Glutamatergic neuron (in vitro differentiated cells): ENCODE data around the gene PPM1D. TPM values are rescaled to one million over a fixed set of nuclear protein-coding genes. Genes with fewer than 3 reads are reported as not detected.
A peak's percentile ranks its signal among the peaks of the same experiment; 100 is the strongest.

Experiments used
- DNase-seq: peaks from one replicate; pipeline ENCODE4 v3.0.0; 2022
- H3K27ac Mint-ChIP-seq: one replicate; pipeline ENCODE4 v1.8.0; 2020; ENCODE audit warnings: mild to moderate bottlenecking, mixed read lengths, inconsistent platforms; ENCODE audit not compliant: unreplicated experiment
- H3K27me3 Mint-ChIP-seq: one replicate; pipeline ENCODE4 v1.8.0; 2020; ENCODE audit warnings: mild to moderate bottlenecking, moderate library complexity, mixed read lengths, inconsistent platforms; ENCODE audit not compliant: unreplicated experiment
- H3K36me3 Mint-ChIP-seq: one replicate; pipeline ENCODE4 v1.8.0; 2020; ENCODE audit warnings: mild to moderate bottlenecking, mixed read lengths, inconsistent platforms; ENCODE audit not compliant: unreplicated experiment
- H3K4me1 Mint-ChIP-seq: one replicate; pipeline ENCODE4 v1.8.0; 2020; ENCODE audit warnings: mild to moderate bottlenecking, low read depth, mixed read lengths, inconsistent platforms; ENCODE audit not compliant: unreplicated experiment
- H3K4me3 Mint-ChIP-seq: one replicate; pipeline ENCODE4 v1.8.0; 2020; ENCODE audit warnings: mild to moderate bottlenecking, mixed read lengths, inconsistent platforms; ENCODE audit not compliant: unreplicated experiment
- H3K9me3 Mint-ChIP-seq: one replicate; pipeline ENCODE4 v1.8.0; 2020; ENCODE audit warnings: mild to moderate bottlenecking, moderate library complexity, mixed read lengths, inconsistent platforms; ENCODE audit not compliant: unreplicated experiment
- total RNA-seq: library from RNA; stranded (reverse); fragmentation: NEBNext Ultra II Directional; extraction: Animal tissue kit (Norgen Biotek cat#: 25700); gene quantifications from one replicate; pipeline ENCODE4 v1.2.1, GENCODE V29; 2021; ENCODE audit not compliant: unreplicated experiment
- TF ChIP-seq, protein P1 (sequence below): fragments of 200-600 bp; sonication (generic); IDR thresholded peaks from one replicate; pipeline ENCODE4 v1.5.0; 2021; ENCODE audit not compliant: partially characterized antibody, unreplicated experiment

Gene PPM1D
- total RNA-seq, 1 donor from 2014 or later = 19.3 TPM

DNA sequence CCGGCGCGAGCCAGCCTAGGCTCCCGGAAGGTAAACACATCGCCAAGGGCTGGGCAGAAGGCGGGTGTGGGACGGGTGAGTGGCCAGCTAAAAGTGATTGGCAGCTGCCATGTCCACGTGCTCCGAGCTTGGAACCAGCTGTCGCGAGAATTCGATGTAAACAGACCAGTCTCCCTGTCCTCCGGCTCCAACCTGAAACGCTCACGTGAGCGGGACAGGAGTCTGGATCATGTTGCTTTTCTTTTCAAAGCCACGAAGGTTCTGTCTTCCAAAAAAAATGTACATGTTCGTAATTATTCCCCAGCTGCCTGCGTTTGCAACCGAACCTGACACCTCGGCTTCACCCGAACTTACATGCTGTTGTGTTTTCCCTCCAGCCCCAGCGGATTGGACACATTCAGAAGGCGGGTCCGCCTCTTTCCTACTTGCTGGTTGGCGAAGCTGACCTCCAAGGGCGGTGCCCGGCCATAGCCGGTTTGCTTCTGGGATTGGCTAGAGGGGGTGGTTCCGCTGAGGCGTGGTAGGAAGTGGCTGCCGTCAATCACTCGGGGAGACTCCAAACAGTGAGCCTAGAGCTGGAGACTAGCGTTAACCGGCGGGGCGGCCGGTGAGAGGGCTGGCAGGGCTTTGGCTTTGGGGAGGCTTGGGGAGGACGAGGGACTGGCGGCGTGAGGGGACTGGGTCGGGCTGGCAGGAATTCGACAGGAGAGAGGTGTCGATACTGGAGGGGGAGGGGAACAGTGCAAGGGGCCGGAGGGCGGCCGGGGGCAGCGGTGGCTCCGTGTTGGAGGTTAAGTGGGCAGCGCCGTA is 77.5 kb downstream of the PPM1D start, which contains the start of gene BCAS3:
Gene BCAS3 (plus strand): TSS at position 544 of the 810 bp plus-strand sequence.
- Mint-ChIP-seq H3K27me3 (peaks cover 4% of the 10 kb centered on the region), H3K27ac (peak within 1 kb of the TSS; percentile 95), H3K4me3 (peak within 1 kb of the TSS; percentile 100), H3K9me3 (peaks cover 10% of the 10 kb centered on the region), H3K36me3 (no peaks in the 10 kb centered on the region), H3K4me1 (peaks cover 6% of the 10 kb centered on the region)
- DNase-seq = peak; percentile 95
- TF ChIP-seq, protein P1, sequence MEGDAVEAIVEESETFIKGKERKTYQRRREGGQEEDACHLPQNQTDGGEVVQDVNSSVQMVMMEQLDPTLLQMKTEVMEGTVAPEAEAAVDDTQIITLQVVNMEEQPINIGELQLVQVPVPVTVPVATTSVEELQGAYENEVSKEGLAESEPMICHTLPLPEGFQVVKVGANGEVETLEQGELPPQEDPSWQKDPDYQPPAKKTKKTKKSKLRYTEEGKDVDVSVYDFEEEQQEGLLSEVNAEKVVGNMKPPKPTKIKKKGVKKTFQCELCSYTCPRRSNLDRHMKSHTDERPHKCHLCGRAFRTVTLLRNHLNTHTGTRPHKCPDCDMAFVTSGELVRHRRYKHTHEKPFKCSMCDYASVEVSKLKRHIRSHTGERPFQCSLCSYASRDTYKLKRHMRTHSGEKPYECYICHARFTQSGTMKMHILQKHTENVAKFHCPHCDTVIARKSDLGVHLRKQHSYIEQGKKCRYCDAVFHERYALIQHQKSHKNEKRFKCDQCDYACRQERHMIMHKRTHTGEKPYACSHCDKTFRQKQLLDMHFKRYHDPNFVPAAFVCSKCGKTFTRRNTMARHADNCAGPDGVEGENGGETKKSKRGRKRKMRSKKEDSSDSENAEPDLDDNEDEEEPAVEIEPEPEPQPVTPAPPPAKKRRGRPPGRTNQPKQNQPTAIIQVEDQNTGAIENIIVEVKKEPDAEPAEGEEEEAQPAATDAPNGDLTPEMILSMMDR = no peak

DNA sequence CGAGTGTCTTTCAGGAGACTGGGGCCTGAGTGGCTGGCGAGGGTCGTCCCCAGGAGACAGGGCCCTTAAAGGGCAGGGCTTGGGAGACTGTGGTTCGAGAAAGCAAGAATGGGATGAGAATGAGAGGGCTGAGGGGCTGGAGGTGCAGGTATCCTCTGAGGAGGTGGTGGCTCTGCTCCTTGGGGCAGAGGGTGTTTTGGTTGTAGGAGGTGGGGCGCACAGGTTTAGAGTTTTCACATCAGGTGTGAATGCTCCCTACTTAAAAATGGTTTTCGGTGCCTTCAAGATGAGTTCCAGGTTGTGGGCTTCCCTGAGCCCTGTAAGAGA is 78.1 kb downstream of the PPM1D start:
- no peak for DNase-seq
- Mint-ChIP-seq H3K27me3 (peaks cover 4% of the 10 kb centered on the region), H3K36me3 (no peaks in the 10 kb centered on the region), H3K27ac (peak overlapping the region; percentile 95), H3K9me3 (peaks cover 10% of the 10 kb centered on the region), H3K4me3 (peak overlapping the region; percentile 100), H3K4me1 (peaks cover 6% of the 10 kb centered on the region)
- TF ChIP-seq, protein P1 = no peak

DNA sequence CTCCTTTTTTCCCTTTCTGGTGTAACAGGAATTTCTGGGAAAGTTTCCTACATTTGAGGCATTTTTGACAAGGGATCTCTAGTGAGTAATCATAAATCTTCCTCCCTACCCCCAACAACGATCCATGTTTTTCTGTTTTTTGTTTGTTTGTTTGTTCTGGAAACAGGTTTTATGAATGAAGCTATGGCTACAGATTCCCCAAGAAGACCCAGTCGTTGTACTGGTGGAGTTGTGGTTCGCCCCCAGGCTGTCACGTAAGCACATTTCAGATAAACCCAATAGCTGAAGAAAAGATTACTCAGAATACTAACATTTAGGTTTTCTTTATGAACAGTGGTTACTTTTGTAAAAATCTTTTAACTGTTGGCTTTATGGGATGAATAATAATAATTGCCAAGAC is 79.3 kb downstream of the PPM1D start:
- H3K27ac Mint-ChIP-seq = no peak overlapping the region
- peaks cover 4% of the 10 kb centered on the region for H3K27me3 Mint-ChIP-seq
- no peaks in the 10 kb centered on the region for H3K36me3 Mint-ChIP-seq
- H3K4me3 Mint-ChIP-seq = peak overlapping the region; percentile 45
- peaks cover 6% of the 10 kb centered on the region for H3K4me1 Mint-ChIP-seq
- peaks cover 6% of the 10 kb centered on the region for H3K9me3 Mint-ChIP-seq
- DNase-seq = no peak
- TF ChIP-seq, protein P1 = no peak

DNA sequence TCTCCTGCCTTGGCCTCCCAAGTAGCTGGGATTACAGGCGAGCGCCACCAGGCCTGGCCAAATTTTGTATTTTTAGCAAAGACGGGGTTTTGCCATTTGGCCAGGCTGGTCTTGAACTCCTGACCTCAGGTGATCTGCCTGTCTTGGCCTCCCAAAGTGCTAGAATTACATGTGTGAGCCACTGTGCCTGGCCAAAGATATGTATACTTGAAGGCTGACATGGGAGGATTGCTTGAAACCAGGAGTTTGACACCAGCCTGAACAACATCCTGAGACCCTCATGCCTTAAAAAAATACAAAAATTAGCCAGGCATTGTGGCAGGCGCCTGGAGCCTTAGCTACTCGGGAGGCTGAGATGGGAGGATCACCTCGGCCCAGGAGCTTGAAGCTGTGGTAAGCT is 80.8 kb downstream of the PPM1D start:
- DNase-seq = no peak
- Mint-ChIP-seq H3K4me1 (peaks cover 6% of the 10 kb centered on the region), H3K4me3 (no peak overlapping the region), H3K27ac (no peak overlapping the region), H3K27me3 (peaks cover 4% of the 10 kb centered on the region), H3K9me3 (peaks cover 6% of the 10 kb centered on the region), H3K36me3 (no peaks in the 10 kb centered on the region)
- TF ChIP-seq, protein P1 = no peak

DNA sequence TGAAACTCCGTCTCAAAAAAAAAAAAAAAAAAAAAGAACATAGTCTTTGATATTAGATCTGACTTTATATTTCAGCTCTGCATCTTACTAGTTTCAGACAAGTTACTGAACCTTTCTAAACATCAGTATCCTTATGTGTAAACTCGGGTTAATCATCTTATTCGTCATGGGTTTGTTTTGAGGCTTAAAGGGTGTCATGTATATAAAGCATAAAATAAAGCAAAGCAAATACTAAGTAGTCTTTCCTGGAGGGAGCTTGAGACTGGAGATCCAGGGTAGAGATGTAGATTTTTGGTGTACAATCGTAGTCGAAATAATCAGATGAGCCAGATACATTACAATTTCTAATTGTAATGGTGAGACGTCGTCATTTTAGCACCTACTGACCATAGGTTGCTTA is 85.4 kb downstream of the PPM1D start:
- no peaks in the 10 kb centered on the region for H3K9me3 Mint-ChIP-seq
- H3K27ac Mint-ChIP-seq = no peak overlapping the region
- H3K36me3 Mint-ChIP-seq = no peaks in the 10 kb centered on the region
- H3K27me3 Mint-ChIP-seq = no peaks in the 10 kb centered on the region
- no peaks in the 10 kb centered on the region for H3K4me1 Mint-ChIP-seq
- H3K4me3 Mint-ChIP-seq = no peak overlapping the region
- TF ChIP-seq, protein P1 = no peak
- DNase-seq = no peak
